Measurements from ENCODE around the gene SURF4. TPM values are rescaled to one million over a fixed set of nuclear protein-coding genes. Genes with fewer than 3 reads are reported as not detected.

The SURF4 gene
- total RNA-seq, result 255 and 467 TPM in 2 replicates

GRCh38 chr9:133375724-133376654 is at the start of gene SURF4, which contains the start of gene STKLD1:
Gene SURF4 (minus strand): TSS chr9:133376060. CDS start chr9:133375969, 91 bp downstream.
Gene STKLD1 (plus strand): TSS chr9:133376366. CDS start chr9:133376474, 108 bp downstream.

GRCh38 chr9:133421615-133422542 is 46.0 kb upstream of the SURF4 start, which contains the start of gene ADAMTS13:
Gene ADAMTS13 (plus strand): TSS chr9:133422367. CDS start chr9:133422444, 77 bp downstream.

GRCh38 chr9:133417541-133418461 is 41.9 kb upstream of the SURF4 start, which contains the start of gene REXO4:
Gene REXO4 (minus strand): TSS chr9:133418010. CDS start chr9:133417844, 166 bp downstream.

GRCh38 chr9:133356391-133357091 is 19.3 kb downstream of the SURF4 start, which contains the start of the genes SURF1 and SURF2:
Gene SURF1 (minus strand): TSS chr9:133356487. CDS start chr9:133356453, 34 bp downstream.
Gene SURF2 (plus strand): TSS chr9:133356550. CDS start chr9:133356593, 43 bp downstream.

GRCh38 chr9:133347985-133348717 is 27.7 kb downstream of the SURF4 start, which contains the start of the genes MED22 and RPL7A:
Gene MED22 (minus strand): TSS chr9:133348131. CDS start chr9:133346662, 1,469 bp downstream.
Gene RPL7A (plus strand): TSS chr9:133348218. CDS start chr9:133348244, 26 bp downstream.

GRCh38 chr9:133335924-133336811 is 39.7 kb downstream of the SURF4 start, which contains the start of gene SURF6:
Gene SURF6 (minus strand): TSS chr9:133336188. CDS start chr9:133336132, 56 bp downstream.

Small RNAs within 50 kb of the gene (small RNA-seq; reads per million reads assigned to genes)
- not detected for gene RF00019
- gene SNORD24, result not detected
- gene SNORD36A, result not detected
- gene SNORD36B, result not detected
- gene SNORD36C, result not detected

Other genes starting within 250 kb of the SURF4 start
- 3.9 and 12.7 TPM in 2 replicates for gene GBGT1, start 212.1 kb downstream of the SURF4 start, total RNA-seq
- gene OBP2B, start 166.8 kb downstream of the SURF4 start, total RNA-seq, result not detected in 2 replicates
- under 0.01 TPM in 1 of 2 replicates, not detected in the other for gene ABO, start 100.9 kb downstream of the SURF4 start, total RNA-seq
- gene SURF6, start 39.9 kb downstream of the SURF4 start, total RNA-seq, result 5.7 and 9.4 TPM in 2 replicates
- 13.7 and 16.7 TPM in 2 replicates for gene MED22, start 27.9 kb downstream of the SURF4 start, total RNA-seq
- 1,495 and 2,171 TPM in 2 replicates for gene RPL7A, start 27.8 kb downstream of the SURF4 start, total RNA-seq
- 22.0 and 30.0 TPM in 2 replicates for gene SURF1, start 19.6 kb downstream of the SURF4 start, total RNA-seq
- 6.3 and 16.9 TPM in 2 replicates for gene SURF2, start 19.5 kb downstream of the SURF4 start, total RNA-seq
- gene STKLD1, start 306 bp upstream of the SURF4 start, total RNA-seq, result 1.6 and 2.7 TPM in 2 replicates
- gene REXO4, start 42.0 kb upstream of the SURF4 start, total RNA-seq, result 12.1 and 19.2 TPM in 2 replicates
- 2.0 and 4.7 TPM in 2 replicates for gene ADAMTS13, start 46.3 kb upstream of the SURF4 start, total RNA-seq
- gene CACFD1, start 83.9 kb upstream of the SURF4 start, total RNA-seq, result 16.1 and 18.3 TPM in 2 replicates
- gene SLC2A6, start 103.0 kb upstream of the SURF4 start, total RNA-seq, result 2.0 and 17.5 TPM in 2 replicates
- not detected in 2 replicates for gene MYMK, start 148.9 kb upstream of the SURF4 start, total RNA-seq
- gene ADAMTSL2, start 158.6 kb upstream of the SURF4 start, total RNA-seq, result not detected in 2 replicates
- not detected in 2 replicates for gene FAM163B, start 233.3 kb upstream of the SURF4 start, total RNA-seq

All from placental epithelial cell (primary cell).